Measurements from ENCODE around the gene NAALAD2.
"Not testable (repeated sequence)": the region's sequence is repeated elsewhere in the genome, so short reads cannot be mapped to it uniquely, and the experiment has no call there.

NAALAD2 gene

GRCh38 chr11:90235526-90235925 lies 101.1 kb downstream of the NAALAD2 start:
- no peaks in the 10 kb centered on the region for H3K9me3 ChIP-seq (replicated peaks; ENCODE audit: insufficient read depth, low read length)
- no peaks in the 10 kb centered on the region for H4K20me1 ChIP-seq (ENCODE audit: insufficient read depth, low read length)
- H3K9ac ChIP-seq (ENCODE audit: low read length) = no peak overlapping the region
- H3K27me3 ChIP-seq (replicated peaks; ENCODE audit: insufficient read depth, low read length) = no peaks in the 10 kb centered on the region
- no peak for DNase-seq
- H3K79me2 ChIP-seq (ENCODE audit: low read length) = no peaks in the 10 kb centered on the region
- TF ChIP-seq EZH2phosphoT487 (IDR thresholded peaks at IDR 0.05; ENCODE audit: low read length) (no peak), EZH2 (optimal IDR thresholded peaks at IDR 0.05; ENCODE audit: low read depth, low read length) (no peak), CTCF (IDR thresholded peaks at IDR 0.05; ENCODE audit: low read length) (no peak)
- H3K4me1 ChIP-seq (ENCODE audit: low read length) = no peaks in the 10 kb centered on the region
- H3K4me2 ChIP-seq (ENCODE audit: low read depth, low read length) = no peak overlapping the region
- H2AFZ ChIP-seq (ENCODE audit: low read length) = no peak overlapping the region
- no peaks in the 10 kb centered on the region for H3F3A ChIP-seq (ENCODE audit: insufficient read depth, low read length)
- H3K9me2 ChIP-seq (replicated peaks; ENCODE audit: insufficient read depth, low read length) = no peaks in the 10 kb centered on the region
- H3K4me3 ChIP-seq (ENCODE audit: low read length) = no peak overlapping the region
- H3K36me3 ChIP-seq (replicated peaks; ENCODE audit: insufficient read depth, low read length) = no peaks in the 10 kb centered on the region
- no peak overlapping the region for H3K27ac ChIP-seq (ENCODE audit: low read length)

- no peak overlapping the region for H2AFZ ChIP-seq (ENCODE audit: low read length)
- H3K27me3 ChIP-seq (replicated peaks; ENCODE audit: insufficient read depth, low read length) = no peaks in the 10 kb centered on the region
- no peak overlapping the region for H3K9ac ChIP-seq (ENCODE audit: low read length)
- no peaks in the 10 kb centered on the region for H3K9me3 ChIP-seq (replicated peaks; ENCODE audit: insufficient read depth, low read length)
- no peak overlapping the region for H3K27ac ChIP-seq (ENCODE audit: low read length)
- no peak for DNase-seq
- TF ChIP-seq EZH2 (optimal IDR thresholded peaks at IDR 0.05; ENCODE audit: low read depth, low read length) (no peak), EZH2phosphoT487 (IDR thresholded peaks at IDR 0.05; ENCODE audit: low read length) (no peak), CTCF (IDR thresholded peaks at IDR 0.05; ENCODE audit: low read length) (no peak)
- H3K4me2 ChIP-seq (ENCODE audit: low read depth, low read length) = no peak overlapping the region
- no peaks in the 10 kb centered on the region for H3K36me3 ChIP-seq (replicated peaks; ENCODE audit: insufficient read depth, low read length)
- H3K9me2 ChIP-seq (replicated peaks; ENCODE audit: insufficient read depth, low read length) = no peaks in the 10 kb centered on the region
- H3F3A ChIP-seq (ENCODE audit: insufficient read depth, low read length) = no peaks in the 10 kb centered on the region
- H4K20me1 ChIP-seq (ENCODE audit: insufficient read depth, low read length) = no peaks in the 10 kb centered on the region
- no peaks in the 10 kb centered on the region for H3K4me1 ChIP-seq (ENCODE audit: low read length)
- H3K4me3 ChIP-seq (ENCODE audit: low read length) = no peak overlapping the region
- H3K79me2 ChIP-seq (ENCODE audit: low read length) = no peaks in the 10 kb centered on the region
These were observed 102.5 kb downstream of the NAALAD2 start for GRCh38 chr11:90237004-90237403.

- H3K4me2 ChIP-seq (ENCODE audit: low read depth, low read length); H3K4me3 ChIP-seq (ENCODE audit: low read length); H3K27ac ChIP-seq (ENCODE audit: low read length); H3K79me2 ChIP-seq (ENCODE audit: low read length); H3F3A ChIP-seq (ENCODE audit: insufficient read depth, low read length); H4K20me1 ChIP-seq (ENCODE audit: insufficient read depth, low read length); H3K9me3 ChIP-seq (replicated peaks; ENCODE audit: insufficient read depth, low read length); H2AFZ ChIP-seq (ENCODE audit: low read length); H3K4me1 ChIP-seq (ENCODE audit: low read length); H3K9ac ChIP-seq (ENCODE audit: low read length); H3K27me3 ChIP-seq (replicated peaks; ENCODE audit: insufficient read depth, low read length); H3K9me2 ChIP-seq (replicated peaks; ENCODE audit: insufficient read depth, low read length); DNase-seq; H3K36me3 ChIP-seq (replicated peaks; ENCODE audit: insufficient read depth, low read length): not testable (repeated sequence)
These were observed 105.6 kb downstream of the NAALAD2 start for GRCh38 chr11:90239967-90240636.

GRCh38 chr11:90241414-90241813 lies 107.0 kb downstream of the NAALAD2 start:
- H3F3A ChIP-seq (ENCODE audit: insufficient read depth, low read length) = no peaks in the 10 kb centered on the region
- no peak overlapping the region for H3K9ac ChIP-seq (ENCODE audit: low read length)
- no peaks in the 10 kb centered on the region for H3K4me1 ChIP-seq (ENCODE audit: low read length)
- no peak overlapping the region for H3K27ac ChIP-seq (ENCODE audit: low read length)
- TF ChIP-seq CTCF (IDR thresholded peaks at IDR 0.05; ENCODE audit: low read length) = no peak
- TF ChIP-seq EZH2 (optimal IDR thresholded peaks at IDR 0.05; ENCODE audit: low read depth, low read length) = no peak
- TF ChIP-seq EZH2phosphoT487 (IDR thresholded peaks at IDR 0.05; ENCODE audit: low read length) = no peak
- no peak overlapping the region for H3K4me3 ChIP-seq (ENCODE audit: low read length)
- no peaks in the 10 kb centered on the region for H4K20me1 ChIP-seq (ENCODE audit: insufficient read depth, low read length)
- no peak overlapping the region for H3K4me2 ChIP-seq (ENCODE audit: low read depth, low read length)
- H3K9me3 ChIP-seq (replicated peaks; ENCODE audit: insufficient read depth, low read length) = no peaks in the 10 kb centered on the region
- DNase-seq = no peak
- H3K27me3 ChIP-seq (replicated peaks; ENCODE audit: insufficient read depth, low read length) = no peaks in the 10 kb centered on the region
- no peaks in the 10 kb centered on the region for H3K9me2 ChIP-seq (replicated peaks; ENCODE audit: insufficient read depth, low read length)
- no peaks in the 10 kb centered on the region for H3K79me2 ChIP-seq (ENCODE audit: low read length)
- H2AFZ ChIP-seq (ENCODE audit: low read length) = no peak overlapping the region
- no peaks in the 10 kb centered on the region for H3K36me3 ChIP-seq (replicated peaks; ENCODE audit: insufficient read depth, low read length)

All from MM.1S (cell line).